ENCODE data around the gene KIF18B.

The KIF18B gene

GRCh38 chr17:44918006-44918405, 29.6 kb downstream of the KIF18B start:
- no peak for DNase-seq (ENCODE audit: low read depth in 2 of 2)

GRCh38 chr17:44917456-44917855, 30.1 kb downstream of the KIF18B start:
- no peak for DNase-seq (ENCODE audit: low read depth in 2 of 2)

- DNase-seq (ENCODE audit: low read depth in 2 of 2), result no peak
These were observed 30.8 kb downstream of the KIF18B start for GRCh38 chr17:44916781-44917241.

GRCh38 chr17:44915862-44916780, 31.5 kb downstream of the KIF18B start:
- no peak for DNase-seq (ENCODE audit: low read depth in 2 of 2)

DNA sequence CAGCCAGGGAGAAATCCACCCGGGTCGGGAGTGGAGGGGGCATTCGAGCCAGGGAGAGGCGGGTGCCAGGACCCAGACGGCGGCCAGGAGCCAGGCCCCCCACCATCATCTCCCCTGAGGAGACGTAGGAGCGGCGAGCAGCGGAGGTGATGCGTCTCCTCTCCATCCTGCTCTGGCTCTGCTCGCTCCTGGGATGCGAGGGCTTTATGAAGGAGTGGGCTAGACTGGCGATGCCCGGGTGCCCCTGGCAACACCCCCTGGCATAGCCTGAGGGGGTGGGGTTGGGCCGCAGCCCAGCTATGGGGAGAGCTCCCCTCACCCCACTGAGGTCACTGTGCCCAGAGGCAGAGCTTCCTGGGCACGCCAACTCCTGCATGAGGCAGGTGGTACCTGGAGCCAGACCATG, 32.2 kb downstream of the KIF18B start, which contains the start of gene GFAP:
TSS of gene GFAP (minus strand) at position 180 of the 406 bp plus-strand sequence. CDS start at position 166, 14 bp downstream.
- DNase-seq (ENCODE audit: low read depth in 2 of 2), result no peak

DNA sequence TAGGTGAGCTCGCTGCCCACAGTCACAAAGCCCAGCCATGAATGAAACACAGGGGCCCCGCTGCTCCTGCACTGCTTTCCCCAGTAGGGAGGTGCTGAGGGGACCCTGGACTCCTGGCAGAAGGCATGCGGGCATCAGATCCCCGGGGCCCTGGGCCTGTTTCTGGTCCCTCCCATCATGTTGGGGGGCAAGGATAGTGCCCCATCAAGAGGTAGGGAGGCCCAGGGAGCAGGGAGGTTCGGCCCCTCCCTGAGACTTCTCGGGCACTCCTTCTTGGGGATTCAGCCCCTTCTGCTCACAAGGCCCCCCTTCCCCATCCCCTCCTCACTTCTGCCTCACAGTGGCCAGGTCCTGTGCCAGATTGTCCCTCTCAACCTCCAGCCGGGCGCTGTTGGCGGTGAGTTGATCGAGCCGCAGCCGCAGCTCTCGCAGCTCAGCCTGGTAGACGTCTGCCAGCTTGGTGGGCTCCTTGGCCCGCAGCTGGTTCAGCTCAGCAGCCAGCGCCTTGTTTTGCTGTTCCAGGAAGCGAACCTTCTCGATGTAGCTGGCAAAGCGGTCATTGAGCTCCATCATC, 32.8 kb downstream of the KIF18B start:
- DNase-seq (ENCODE audit: low read depth in 2 of 2), result no peak

- DNase-seq (ENCODE audit: low read depth in 2 of 2), result no peak
These were observed 33.4 kb downstream of the KIF18B start for GRCh38 chr17:44914148-44914547.

DNA sequence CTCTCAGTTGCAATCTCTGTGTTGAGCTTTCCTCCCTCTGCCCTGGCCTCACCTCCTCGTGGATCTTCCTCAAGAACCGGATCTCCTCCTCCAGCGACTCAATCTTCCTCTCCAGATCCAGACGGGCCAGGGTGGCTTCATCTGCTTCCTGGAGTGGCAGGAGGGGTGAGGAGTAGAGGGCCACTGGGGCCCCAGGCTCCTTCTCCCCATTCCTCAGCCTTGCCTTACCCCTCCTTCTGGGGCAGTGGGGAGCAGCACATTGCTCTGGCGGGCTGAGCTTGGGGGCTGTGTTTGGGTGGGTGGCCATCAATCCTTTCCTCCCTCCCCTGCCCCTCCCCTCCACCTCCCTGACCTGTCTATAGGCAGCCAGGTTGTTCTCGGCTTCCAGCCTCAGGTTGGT, 33.9 kb downstream of the KIF18B start:
- DNase-seq (ENCODE audit: low read depth in 2 of 2), result no peak

- DNase-seq (ENCODE audit: low read depth in 2 of 2), result no peak
These were observed 34.6 kb downstream of the KIF18B start for GRCh38 chr17:44912763-44913544.

- peak in 1 of 2 donors; percentile 34 for DNase-seq (ENCODE audit: low read depth in 2 of 2)
These were observed 36.2 kb downstream of the KIF18B start for GRCh38 chr17:44911133-44912001.

- DNase-seq (ENCODE audit: low read depth in 2 of 2), result no peak
These were observed 37.1 kb downstream of the KIF18B start for GRCh38 chr17:44910231-44911106.

DNA sequence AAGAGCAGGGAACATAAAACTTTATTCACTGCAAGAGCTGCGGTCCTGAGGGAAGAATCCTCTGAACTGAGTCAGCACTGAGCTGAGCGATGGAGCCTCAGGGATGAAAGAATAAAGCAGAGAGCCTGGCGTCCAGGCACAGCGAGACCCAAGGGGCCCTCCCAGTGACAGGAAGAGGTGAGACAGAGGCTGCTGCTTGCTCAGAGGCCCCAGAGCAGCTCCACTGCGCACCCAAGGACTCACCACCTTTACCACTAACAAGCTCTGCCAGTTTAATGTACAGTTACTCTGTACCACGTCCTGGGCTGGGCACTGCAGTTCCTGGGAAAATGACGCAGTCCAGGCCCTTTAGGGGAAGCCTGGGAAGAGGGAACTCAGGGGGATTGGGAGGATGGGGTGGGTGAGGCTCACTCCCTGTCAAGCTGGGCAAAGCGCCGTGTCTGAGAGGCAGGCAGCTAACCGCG, 37.9 kb downstream of the KIF18B start:
- no peak for DNase-seq (ENCODE audit: low read depth in 2 of 2)

GRCh38 chr17:44908761-44909326, 38.7 kb downstream of the KIF18B start:
- no peak for DNase-seq (ENCODE audit: low read depth in 2 of 2)

DNA sequence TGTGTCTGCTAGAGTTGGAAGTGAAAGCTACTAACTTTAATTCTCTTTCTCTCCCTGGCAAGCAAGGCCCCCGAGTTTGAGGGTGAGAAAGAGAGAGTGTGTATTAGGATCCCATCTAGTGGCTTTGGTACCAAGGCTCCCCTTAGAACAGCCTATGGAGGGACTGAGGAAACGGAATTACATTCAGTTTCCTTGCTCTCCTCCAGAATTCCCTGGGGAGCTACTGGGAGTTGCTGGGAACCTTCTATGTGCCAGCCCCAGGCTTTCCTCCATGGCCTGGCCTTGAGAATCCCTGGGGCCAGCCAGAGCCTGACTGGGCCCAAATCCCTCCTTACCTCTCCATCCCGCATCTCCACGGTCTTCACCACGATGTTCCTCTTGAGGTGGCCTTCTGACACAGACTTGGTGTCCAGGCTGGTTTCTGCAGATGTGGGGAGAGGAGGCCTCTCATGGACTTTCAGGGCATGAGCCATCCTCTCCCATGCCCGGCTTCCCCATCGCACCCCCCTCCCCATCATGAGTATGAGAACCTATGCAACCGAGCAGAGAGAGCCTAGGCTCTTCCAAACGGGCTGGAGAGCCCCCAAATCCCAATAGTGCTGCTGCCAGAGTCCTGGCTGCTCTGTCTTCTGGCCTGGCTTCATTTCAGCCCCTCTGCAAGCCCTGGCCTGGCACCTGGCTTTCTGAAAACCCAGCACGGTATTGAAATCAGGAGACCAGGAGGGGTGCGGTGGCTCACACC, 39.7 kb downstream of the KIF18B start:
- no peak for DNase-seq (ENCODE audit: low read depth in 2 of 2)

DNA sequence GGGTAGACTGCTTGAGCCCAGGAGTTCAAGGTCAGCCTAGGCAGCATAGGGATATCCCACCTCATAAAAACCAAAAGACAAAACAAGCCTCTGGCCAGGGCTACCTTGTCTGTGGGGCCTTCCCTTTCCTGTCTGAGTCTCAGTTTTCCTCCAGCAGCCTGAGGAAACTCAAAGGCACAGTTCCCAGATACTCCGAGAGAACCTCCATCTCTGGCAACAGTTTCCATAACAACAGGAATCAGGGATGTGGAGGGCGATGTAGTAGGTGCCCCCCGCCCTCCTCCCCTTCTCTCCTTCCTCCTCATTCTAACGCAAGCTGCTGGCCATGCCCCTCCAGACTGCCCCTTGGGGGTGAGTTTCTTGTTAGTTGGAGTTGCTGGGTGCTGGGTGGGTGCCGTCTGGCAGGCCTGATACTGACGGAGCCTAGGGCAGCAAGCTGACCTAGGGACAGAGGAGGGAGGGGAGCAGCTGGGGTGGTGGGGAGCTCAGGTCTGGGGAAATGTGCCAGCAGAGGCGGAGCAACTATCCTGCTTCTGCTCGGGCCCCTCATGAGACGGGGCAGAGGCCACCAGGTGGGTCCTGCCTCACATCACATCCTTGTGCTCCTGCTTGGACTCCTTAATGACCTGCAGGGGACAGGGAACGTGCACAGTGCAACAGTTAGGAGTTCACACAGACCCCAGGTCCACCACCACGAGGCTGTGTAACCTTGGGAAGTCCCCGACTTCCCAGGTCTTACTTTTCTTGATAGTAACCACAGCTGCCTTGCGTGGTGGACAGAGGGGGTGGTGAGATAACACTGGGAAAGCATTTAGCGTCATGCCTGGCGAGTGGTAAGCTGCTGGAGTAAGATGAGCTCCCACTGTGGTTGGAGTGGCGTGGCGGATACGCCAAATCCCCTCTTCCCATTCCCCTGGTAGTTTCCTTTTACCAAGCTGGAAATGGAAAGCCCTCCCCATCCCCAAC, 40.5 kb downstream of the KIF18B start:
- DNase-seq (ENCODE audit: low read depth in 2 of 2), result no peak

DNA sequence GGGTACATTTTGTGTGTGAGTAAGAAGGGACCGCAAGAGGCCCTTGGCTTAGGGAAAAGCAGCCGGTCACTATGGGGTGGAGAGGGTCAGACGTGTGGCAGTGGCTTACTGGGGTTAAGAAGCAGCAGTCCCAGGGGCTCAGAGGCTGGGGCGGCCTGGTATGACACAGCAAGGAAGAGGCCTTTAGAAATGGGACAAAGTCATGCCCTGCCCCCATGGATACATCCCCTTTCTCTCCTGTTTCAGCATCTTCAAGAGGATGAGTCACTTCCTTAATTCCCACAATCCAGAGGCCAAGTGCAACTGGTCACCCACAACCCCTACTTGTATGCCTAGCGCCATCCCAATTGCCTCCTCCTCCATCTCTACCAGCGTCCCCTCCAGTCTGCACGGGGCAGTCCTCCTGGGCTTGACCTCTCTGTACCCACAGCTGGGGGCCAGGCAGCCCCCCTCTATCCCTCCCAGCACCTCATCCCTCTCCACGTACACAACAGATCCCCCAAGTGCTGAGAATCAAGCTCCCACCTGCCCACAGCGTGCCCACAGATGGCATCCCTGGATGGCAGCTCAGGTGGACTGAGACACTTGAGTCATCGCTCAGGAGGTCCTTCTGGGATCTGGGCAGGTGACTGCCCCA, 41.4 kb downstream of the KIF18B start:
- DNase-seq (ENCODE audit: low read depth in 2 of 2), result no peak

Data from stimulated activated CD8-positive, alpha-beta memory T cell treated with anti-CD3 and anti-CD28 coated beads, Interleukin-15, amount 100 ng/mL, for 48 hours (primary cell).